BJ (cell line): ENCODE data around the gene GYPA. TPM values are rescaled to one million over a fixed set of nuclear protein-coding genes. Genes with fewer than 3 reads are reported as not detected.
"Not testable (repeated sequence)": the region's sequence is repeated elsewhere in the genome, so short reads cannot be mapped to it uniquely, and the experiment has no call there.

Experiments used
- CTCF ChIA-PET: fragments of 350-600 bp; formaldehyde crosslinking; extraction: SDS; loops from one replicate; lab custom pipeline; 2021; ENCODE audit warnings: antibody characterized with exemption, inconsistent platforms; lab: Yijun Ruan, JAX
- POLR2A ChIA-PET: fragments of 300-600 bp; sonication (Branson Sonifier 250); formaldehyde crosslinking; extraction: SDS; loops from one replicate; lab custom pipeline; 2021; ENCODE audit warnings: antibody characterized with exemption; lab: Charles Lee
- DNase-seq: peaks from one replicate; pipeline ENCODE4 v3.0.0-alpha.2; 2011; ENCODE audit warnings: low read depth
- H3K27me3 ChIP-seq: 2 replicates; pipeline ENCODE4 v1.6.0; 2011; ENCODE audit warnings: low read length; ENCODE audit not compliant: control insufficient read depth, insufficient read depth
- H3K36me3 ChIP-seq: 2 replicates; pipeline ENCODE4 v1.5.1; 2011; ENCODE audit warnings: low read length; ENCODE audit not compliant: control insufficient read depth, insufficient read depth
- H3K4me3 ChIP-seq: 2 replicates; pipeline ENCODE4 v1.5.1; 2011; ENCODE audit warnings: low read depth, mild to moderate bottlenecking, control low read depth, low read length
- polyA plus RNA-seq: library from polyadenylated mRNA; depleted of rRNA; stranded (reverse); fragments of >200 nt; gene quantifications from 2 replicates; pipeline ENCODE4 v1.2.3, GENCODE V29; 2011; rRNA removed

Gene GYPA
- polyA plus RNA-seq, 1 experiment: not detected

DNA sequence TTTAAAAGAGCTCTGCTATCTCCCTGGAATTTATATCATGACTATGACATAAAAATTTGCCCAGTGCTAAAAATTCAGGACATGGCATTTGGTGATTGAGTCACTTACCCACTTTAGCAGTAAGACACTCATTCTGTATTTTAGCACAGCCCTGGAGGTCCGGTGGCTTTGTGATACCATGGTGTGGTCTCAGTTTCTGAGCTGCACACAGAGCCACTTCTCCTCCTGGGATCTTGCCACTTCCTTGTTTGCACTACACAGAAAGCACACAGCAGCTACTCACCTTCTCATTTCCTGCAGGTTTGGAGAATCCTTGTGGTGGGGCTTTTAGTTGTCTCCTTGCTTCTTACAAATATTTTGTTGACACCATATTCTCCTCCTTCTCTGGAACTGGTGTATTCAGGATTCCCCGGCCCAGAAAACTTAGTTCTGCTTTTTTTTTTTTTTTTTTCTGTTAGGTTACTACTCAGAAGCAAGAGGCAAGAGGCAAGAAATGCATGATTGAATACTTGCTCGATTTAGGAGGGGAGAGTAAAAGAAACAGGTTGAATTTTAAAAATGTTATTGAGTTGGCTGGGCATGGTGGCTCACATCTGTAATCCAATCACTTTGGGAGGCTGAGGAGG is 80.2 kb downstream of the GYPA start:
- POLR2A ChIA-PET, H3K27me3 ChIP-seq, H3K36me3 ChIP-seq, CTCF ChIA-PET, H3K4me3 ChIP-seq, DNase-seq: not testable (repeated sequence)

Other genes starting within 250 kb of the GYPA start
- gene GYPE, start 235.2 kb downstream of the GYPA start, polyA plus RNA-seq: 1.4 and 3.2 TPM in 2 replicates
- gene GYPB, start 121.3 kb downstream of the GYPA start, polyA plus RNA-seq: not detected in 2 replicates